Activated effector memory CD4-positive, alpha-beta T cell treated with Interleukin-2 at 50 U/mL for 16 hours (primary cell): ENCODE data around the gene AP1G2.
"Not testable (repeated sequence)": the region's sequence is repeated elsewhere in the genome, so short reads cannot be mapped to it uniquely, and the experiment has no call there.

Source experiments
- DNase-seq: peaks from one replicate; pipeline ENCODE4 v3.0.0-alpha.2; 2020

AP1G2 gene, protein sequence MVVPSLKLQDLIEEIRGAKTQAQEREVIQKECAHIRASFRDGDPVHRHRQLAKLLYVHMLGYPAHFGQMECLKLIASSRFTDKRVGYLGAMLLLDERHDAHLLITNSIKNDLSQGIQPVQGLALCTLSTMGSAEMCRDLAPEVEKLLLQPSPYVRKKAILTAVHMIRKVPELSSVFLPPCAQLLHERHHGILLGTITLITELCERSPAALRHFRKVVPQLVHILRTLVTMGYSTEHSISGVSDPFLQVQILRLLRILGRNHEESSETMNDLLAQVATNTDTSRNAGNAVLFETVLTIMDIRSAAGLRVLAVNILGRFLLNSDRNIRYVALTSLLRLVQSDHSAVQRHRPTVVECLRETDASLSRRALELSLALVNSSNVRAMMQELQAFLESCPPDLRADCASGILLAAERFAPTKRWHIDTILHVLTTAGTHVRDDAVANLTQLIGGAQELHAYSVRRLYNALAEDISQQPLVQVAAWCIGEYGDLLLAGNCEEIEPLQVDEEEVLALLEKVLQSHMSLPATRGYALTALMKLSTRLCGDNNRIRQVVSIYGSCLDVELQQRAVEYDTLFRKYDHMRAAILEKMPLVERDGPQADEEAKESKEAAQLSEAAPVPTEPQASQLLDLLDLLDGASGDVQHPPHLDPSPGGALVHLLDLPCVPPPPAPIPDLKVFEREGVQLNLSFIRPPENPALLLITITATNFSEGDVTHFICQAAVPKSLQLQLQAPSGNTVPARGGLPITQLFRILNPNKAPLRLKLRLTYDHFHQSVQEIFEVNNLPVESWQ

DNA sequence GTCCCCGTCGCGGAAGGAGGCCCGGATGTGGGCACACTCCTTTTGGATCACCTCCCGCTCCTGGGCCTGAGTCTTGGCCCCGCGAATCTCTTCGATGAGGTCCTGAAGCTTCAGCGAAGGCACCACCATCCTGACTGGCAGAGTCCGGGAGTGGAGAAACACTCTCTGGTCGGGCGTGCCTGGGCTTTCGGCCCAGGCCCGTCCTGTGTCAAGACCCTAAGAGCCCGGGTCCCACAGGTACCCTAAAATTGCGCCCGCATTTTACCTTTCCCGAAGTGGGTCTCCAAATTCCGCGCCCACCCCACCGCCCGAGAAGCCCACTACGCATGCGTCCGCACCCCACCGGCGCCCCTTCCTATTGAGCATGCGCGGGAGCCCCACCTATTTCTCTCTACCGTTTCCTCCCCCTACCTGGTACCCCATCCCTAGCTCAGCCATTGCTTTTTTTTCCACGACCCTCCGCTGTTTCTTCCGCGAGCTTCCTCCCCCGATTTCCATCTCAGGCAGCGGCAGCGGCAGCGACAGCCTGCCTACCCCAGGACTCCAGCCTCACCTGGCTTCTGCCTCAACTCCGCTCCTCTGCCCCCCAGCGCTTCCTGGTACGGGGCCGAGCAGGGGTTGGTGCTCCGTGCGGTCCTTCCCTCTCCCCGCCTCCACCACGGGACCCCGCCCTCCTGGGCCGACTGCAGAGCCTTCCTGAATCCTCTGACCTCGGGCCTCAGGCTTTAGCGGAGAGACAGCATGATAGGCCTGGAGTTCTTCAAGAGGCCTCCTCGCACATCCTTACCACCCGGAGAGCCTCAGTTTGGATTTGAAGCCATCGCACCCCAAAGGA lies at the start of gene AP1G2:
Gene AP1G2 (minus strand): TSS at position 606 of the 835 bp plus-strand sequence. CDS start 477 bp downstream, at position 129.
- DNase-seq = peak; percentile 83

DNA sequence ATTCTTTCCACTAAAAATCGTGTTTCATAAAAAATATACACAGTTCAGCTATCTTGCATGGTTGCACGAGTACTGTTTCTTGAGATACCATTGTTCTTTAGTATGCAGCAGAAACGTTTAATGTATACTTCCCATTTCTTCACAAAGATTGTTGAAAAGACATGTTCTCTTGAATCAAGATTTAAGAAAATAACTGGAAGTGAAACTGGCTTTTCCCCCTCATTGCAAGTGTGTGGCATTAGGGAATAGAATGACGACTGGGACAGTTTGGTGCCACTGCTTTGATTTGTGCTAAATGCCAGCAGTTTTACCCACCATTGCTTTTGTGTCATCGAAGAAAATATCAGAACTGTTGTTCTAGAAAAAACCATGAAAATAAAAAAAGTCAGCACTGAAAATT lies 48.3 kb upstream of the AP1G2 start:
- no peak for DNase-seq

DNA sequence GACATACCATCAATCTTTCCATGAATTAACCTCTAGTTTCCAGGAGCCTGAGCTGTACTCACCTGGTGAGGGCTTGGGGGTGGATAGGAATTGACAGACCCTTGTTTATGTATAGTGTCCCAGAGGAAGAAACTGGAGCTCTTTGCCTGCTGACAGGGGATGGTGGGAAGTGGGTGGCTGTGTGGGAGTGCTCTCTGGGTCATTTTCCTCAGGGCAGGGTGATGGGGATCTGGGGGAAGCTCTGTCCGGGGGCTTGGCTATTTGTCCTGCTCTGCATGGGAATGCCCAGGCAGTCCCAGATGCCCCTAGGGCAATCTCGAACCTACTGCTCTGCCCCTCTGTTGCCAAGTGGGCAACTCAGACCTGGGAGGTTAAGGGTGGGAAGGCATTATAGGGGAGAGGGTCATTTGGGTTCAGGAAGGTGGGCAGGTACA lies 46.8 kb upstream of the AP1G2 start:
- no peak for DNase-seq

DNA sequence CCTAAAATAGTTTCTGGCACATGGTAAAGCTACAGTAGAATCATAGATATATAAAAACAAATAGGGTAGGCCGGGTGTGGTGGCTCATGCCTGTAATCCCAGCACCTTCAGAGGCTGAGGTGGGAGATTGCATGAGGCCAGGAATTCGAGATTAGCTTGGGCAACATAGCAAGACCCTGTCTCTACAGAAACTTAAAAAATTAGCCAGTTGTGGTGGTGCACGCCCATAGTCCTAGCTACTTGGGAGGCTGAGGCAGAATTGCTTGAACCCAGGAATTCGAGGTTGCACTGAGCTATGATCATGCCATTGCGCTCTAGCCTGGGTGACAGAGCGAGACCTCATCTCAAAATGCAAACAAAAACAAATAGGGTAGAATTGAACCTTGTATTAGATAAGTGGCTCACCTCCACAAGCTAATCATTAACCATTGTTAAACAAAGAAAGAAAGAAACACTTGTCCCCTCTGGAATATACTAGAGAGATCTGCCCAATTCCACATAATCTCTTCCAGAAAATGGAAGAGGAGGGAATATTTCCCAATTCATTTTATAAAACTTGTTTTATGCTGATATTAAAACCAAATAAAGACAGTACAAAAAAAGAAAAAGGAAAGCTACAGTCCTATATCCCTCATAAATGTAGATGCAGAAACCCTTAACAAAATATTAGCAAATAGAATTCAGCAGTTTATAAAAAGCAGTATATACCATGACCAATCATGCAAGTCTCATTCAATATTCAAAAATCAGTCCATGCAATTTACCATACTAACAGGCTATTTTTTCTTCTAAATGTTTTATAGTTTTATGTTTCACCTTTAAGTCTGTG lies 45.9 kb upstream of the AP1G2 start:
- DNase-seq = no peak

DNA sequence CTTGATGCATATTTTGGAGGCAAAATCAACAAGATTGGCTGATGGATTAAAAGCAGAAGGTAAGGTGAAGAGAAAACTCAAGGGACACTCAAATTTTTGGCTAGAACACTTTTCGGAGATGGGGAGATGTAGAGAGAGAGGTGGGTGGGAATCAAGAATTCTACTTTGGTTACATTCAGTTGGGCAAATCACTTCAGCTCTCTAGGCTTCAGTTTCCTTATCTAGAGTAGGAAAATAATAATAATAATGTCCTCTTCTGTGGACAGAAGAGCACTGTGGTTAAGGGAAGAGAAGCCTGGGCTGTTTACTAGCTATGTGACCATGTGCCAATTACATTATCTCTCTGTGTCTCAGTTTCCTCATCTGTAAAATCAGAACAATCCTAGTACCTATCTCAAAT lies 45.2 kb upstream of the AP1G2 start:
- DNase-seq = no peak

DNA sequence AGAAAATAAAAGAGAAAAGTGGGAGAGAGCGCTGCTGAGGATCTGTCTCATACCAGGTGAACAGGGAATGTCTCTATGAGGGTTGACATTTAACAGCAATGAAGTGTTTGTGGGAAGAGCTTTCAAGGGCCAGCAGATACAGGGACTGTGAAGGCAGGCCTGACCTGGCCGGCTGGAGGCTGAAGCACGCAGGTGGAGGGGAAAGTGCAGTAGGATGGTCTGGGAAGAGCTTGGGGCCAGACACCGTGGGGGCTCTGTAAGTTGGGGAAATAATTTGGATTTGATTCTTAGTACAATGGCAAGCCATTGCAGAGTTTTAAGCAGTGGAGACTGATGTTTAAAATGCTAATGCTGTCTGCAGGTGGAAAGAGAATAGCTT lies 44.8 kb upstream of the AP1G2 start:
- DNase-seq = no peak

DNA sequence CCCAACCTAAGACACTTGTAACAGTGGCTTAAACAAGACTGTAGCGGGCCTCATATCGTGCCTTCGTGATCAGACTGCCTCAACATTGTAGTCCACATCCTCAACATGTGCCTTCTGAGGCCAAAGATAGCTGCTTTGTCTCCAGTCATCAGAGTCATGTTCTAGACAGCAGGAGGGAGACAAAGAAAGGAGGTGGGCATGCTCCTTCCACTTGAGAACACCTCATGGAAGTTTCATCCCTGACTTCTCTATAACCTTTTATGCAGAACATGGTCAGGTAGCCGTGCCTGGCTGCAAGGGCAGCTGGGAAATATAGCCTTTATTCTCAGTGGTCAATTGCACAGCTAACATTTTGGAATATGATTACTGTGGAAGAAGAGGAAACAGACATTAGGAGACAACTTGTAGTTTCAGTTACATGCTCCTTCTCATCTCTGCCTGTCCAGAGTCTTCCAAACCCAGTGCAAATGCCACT lies 43.3 kb upstream of the AP1G2 start:
- no peak for DNase-seq

DNA sequence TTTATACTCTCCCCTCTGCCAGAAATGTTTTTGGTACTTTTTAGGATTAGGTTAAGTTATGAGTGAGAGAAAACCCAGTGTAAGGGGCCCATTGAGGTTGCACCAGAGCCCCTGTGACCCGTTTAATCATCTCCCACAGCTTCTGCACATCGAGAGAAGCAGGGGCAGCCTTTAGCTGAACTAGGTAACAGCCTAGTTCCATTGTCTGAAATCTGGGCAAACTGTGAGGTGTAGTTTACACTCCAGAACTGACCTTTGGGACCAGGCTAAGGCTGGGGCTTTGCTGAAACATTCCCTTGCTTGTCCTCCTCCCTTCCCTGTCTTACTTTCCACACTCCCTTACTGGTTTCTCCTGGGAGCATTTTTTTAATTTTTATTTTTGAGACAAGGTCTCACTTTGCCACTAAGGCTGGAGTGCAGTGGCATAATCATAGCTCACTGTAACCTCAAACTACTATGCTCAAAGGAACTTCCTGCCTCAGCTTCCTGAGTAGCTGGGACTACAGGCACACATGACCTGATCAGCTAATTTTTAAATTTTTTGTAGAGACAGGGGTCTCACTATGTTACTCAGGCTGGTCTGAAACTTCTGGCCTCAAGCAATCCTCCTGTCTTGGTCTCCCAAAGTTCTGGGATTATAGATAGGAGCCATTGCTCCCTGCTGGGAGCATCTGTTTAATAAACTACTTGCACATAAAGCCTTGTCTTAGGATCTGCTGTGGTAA lies 42.7 kb upstream of the AP1G2 start:
- DNase-seq = no peak

DNA sequence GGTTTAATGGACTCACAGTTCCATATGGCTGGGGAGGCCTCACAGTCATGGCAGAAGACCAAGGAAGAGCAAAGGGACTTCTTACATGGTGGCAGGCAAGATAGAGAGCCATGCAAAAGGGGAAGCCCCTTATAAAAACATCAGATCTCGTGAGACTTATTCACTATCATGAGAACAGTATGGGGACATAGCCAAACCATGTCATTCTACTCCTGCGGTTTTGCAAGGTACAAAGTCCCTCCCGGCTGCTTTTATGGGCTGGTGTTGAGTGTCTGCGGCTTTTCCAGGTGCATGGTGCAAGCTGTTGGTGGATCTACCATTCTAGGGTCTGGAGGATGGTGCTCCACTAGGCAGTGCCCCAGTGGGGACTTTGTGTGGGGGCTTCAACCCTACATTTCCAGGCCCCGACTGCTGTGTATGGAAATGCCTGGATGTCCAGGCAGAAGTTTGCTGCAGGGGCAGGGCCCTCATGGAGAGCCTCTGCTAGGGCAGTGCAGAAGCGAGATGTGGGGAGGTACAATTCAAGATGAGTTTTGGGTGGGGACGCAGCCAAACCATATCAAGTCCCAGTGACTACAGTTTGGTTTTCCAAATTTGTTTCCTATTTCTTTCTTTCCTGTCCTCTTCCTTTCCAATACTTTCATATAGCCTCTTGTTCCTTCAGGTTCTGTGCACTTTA lies 42.0 kb upstream of the AP1G2 start:
- not testable (repeated sequence) for DNase-seq

DNA sequence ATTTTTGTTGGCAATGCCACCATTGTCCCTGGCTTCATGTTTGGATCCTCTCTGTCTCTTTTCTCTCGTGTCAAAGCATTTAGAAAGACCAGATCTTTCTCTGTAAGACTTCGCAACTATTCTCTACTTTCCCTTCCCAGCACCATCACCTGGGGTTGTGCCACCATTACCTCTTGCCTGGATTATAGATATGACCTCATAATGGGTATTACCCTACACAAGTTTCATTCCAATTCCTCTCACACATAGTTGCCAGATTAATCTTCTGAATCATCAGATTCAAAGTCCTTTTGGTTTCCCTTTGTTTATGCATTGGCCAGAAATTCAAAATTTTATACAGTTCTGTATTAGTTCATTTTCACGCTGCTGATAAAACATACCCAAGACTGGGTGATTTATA lies 41.4 kb upstream of the AP1G2 start:
- DNase-seq = no peak

DNA sequence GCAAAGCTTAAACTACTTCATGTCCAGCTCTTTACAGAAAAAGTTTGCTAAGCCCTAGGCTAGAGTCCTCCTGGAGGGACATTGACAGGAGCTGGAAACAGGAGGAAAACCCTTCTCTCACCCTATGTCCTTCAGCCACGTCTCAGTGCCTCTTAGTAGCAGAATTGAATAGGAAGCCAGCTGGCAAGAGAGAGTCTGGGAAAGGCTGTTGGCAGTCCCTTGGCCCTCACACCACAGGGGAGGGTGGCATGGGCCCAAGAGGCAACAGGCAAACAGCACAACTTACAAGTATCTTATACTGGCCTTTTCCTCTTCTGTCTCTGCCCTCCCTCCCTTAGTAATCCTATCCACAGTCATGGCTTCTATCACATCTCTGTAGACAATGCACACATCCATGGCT lies 40.9 kb upstream of the AP1G2 start:
- DNase-seq = no peak

DNA sequence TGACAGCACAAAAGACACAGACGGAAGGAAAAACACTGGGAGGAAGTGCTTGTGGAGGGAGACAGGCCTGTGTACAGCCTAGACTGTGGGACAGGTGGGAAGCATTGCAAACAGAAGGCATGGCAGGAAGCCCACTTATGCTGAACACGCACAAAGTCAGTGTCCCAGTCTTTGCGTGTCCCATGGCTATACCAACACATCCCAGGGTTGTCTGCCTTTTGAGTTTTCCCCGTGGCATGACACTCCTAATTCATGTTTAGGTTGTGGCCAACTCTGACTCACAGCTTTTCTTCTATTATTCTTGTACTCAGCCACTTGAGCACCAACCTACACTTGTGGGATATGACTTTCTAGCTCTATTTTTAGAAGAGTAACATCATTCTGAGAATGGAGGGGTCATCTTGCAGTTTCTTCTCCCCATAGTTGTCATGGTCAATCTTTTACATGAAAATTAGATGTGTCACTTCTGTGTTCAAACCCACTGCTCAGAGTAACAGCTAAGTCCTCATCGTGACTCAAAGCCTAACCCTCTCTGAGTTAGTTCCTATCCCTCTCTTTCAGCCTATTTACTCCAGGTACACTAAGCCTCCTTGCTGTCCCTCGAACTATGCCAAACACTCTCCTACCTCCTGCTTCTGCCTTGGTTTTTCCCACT lies 38.5 kb upstream of the AP1G2 start:
- DNase-seq = no peak

DNA sequence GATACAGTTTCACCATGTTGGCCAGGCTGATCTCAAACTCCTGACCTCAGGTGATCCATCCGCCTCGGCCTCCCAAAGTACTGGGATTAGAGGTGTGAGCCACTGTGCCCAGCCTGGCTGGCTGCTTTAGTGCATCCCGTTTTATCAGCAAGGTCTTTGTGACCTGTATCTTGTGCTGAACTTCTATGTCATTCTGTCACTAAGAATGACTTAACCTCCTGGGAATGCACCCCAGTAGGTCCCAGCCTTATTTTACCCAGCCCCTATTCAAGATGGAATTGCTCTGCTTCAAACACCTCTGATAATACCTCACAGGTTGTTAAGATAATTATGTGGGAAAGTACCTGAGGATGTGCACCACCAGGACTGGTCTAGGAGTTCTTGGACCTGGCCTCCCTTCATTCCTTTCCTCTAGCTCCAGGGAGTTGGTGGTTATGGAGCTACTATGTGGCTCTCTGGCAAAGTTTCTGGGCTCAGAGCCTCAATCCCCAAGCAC lies 37.1 kb upstream of the AP1G2 start:
- DNase-seq = no peak

DNA sequence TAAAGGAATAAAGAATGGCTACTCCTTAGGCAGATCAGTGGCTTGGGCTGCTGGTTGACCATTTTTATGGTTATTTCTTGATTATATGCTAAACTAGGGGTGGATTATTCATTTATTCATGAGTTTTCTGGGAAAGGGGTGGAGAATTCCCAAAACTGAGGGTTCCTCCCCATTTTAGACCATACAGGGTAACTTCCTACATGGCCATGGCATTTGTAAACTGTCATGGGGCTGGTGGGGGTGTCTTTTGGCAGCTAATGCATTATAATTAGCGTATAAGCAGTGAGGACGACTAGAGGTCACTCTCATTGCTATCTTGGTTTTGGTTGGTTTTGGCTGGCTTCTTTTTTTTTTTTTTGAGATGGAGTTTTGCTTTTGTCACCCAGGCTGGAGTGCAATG lies 36.6 kb upstream of the AP1G2 start:
- no peak for DNase-seq

DNA sequence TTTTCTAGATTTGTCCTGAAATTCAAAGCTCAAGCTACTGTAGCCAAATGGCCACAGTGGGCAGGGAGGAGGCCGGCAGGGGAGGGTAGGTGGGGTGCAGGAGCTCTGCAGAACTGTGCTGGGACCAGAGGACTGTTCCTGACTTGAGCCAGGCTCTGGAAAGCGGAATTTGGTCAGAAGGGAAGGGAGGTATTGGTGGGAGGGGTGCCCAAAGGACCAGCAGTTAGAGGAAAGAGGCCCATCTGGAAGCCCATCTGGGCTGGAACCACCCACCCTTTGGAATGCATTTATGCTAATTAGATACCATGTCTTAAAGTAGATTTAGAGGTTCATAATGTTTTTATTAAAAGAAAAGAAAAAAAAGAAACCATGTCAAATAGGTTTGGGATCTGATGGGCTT lies 35.5 kb upstream of the AP1G2 start:
- no peak for DNase-seq

DNA sequence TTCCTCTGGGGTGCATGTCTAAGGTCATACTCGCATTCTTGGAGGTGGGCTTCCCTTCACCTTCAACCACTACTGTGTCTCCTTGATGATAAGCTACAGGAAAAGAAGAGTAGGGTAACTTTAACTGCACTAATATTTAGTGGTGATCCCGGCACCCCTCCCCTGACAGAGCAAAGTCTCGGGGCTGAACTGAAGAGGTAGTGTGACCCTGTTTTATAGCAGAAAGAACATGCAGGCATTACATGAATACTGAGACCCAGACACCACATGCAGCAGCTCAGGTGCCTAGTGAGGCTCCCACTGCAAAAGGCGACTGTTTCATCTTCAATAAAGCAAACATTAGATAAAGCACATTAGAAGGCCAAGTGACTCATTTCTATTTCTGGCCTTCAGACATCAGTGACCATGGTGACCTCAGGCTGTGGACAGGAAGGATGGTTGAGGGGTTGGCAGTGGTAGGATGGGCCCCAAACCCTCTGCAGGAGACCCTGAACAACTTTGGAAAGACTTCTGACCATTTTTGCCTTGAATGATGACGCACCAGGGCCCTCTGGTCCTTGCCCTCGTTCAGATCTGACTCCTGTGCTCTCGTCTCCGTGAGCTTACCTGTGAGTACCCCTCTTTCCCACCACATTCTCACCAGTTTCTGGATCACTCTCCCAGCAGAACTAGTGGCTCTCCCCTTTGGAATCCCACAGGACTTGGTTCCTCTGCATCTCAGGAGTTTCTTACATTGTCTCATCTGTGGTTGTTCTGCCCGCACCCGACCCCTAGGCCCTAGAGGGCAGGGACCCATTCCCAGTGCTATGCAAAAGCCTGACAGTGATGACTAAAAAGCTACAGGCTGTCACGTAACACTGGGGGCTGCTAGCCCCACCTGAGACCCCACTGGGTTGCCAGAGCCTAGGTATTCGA lies 34.8 kb upstream of the AP1G2 start:
- DNase-seq = no peak

DNA sequence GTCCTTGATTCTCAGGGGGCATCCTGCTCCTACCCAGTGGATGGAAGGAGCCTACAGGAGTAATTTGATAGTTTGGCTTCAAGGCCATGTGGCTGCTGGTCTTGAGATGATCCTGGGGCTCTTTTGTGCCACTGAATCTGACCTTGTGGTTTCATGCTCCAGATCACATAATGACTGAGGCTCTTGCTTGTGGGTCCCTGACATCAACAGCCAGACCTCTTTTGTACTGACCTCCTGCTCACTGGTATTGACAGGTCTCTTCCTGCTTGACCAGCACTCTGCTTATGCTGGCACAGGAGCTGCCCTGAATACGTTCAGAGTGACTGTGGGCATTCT lies 34.2 kb upstream of the AP1G2 start:
- no peak for DNase-seq

DNA sequence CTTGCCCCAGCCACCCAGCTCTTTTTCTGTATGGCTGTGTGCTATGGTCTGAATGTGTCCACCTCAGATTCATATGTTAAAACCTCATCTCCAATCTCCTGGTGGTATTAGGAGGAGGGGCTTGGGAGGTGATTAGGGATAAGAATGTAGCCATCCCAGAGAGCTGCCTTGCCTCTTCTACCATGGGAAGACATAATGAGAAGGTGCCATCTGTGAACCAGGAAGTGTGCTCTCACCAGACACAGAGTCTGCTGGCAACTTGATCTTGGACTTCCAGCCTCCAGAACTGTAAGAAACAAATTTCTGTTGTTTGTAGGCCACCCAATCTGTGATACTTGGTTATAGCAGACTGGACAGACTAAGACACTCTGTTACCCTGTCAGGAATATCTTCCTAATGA lies 33.8 kb upstream of the AP1G2 start:
- no peak for DNase-seq

DNA sequence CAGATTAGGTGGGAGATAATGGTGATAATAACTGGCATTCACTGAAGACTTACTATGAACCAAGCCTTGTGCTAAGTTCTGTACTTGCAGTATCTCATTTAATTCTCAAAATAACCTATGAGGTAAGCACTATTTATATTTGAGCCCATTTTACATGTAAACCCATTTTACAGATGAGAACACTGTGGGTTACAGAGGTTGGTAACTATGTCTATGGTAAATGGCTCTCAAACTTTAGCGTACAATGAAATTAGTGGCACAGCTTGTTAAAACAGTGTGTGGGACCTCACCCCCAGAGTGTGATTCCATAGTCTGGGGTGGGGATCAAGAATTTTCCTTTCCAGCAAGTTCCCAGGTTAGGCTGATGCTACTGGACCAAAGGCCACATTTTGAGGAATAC lies 33.2 kb upstream of the AP1G2 start:
- DNase-seq = no peak
